ENCODE results near the gene MAP2K5.

DNA sequence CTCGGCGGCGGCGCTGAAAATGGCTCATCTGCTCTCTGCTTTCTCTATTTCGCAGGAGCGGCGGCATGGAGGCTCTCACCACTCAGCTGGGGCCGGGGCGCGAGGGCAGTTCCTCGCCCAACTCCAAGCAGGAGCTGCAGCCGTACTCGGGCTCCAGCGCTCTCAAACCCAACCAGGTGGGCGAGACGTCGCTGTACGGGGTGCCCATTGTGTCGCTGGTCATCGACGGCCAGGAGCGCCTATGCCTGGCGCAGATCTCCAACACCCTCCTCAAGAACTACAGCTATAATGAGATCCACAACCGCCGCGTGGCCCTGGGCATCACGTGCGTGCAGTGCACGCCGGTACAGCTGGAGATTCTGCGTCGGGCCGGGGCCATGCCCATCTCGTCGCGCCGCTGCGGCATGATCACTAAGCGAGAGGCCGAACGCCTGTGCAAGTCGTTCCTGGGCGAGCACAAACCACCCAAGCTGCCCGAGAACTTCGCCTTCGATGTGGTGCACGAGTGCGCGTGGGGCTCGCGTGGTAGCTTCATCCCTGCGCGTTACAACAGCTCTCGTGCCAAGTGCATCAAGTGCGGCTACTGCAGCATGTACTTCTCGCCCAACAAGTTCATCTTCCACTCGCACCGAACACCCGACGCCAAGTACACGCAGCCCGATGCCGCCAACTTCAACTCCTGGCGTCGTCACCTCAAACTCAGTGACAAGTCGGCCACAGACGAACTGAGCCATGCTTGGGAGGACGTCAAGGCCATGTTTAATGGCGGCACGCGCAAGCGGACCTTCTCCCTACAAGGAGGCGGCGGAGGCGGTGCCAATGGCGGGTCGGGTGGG lies 283.6 kb downstream of the MAP2K5 start:
- TF ChIP-seq, protein P1, sequence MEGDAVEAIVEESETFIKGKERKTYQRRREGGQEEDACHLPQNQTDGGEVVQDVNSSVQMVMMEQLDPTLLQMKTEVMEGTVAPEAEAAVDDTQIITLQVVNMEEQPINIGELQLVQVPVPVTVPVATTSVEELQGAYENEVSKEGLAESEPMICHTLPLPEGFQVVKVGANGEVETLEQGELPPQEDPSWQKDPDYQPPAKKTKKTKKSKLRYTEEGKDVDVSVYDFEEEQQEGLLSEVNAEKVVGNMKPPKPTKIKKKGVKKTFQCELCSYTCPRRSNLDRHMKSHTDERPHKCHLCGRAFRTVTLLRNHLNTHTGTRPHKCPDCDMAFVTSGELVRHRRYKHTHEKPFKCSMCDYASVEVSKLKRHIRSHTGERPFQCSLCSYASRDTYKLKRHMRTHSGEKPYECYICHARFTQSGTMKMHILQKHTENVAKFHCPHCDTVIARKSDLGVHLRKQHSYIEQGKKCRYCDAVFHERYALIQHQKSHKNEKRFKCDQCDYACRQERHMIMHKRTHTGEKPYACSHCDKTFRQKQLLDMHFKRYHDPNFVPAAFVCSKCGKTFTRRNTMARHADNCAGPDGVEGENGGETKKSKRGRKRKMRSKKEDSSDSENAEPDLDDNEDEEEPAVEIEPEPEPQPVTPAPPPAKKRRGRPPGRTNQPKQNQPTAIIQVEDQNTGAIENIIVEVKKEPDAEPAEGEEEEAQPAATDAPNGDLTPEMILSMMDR (conservative IDR thresholded peaks at IDR 0.05; ENCODE audit: low read length) = no peak
- TF ChIP-seq EZH2phosphoT487 (IDR thresholded peaks at IDR 0.05; ENCODE audit: borderline replicate concordance) = no peak
